GM18867 (cell line): ENCODE data around the gene HES5.

Source experiments
- ATAC-seq: cut with Tn5 transposase; IDR thresholded peaks from one replicate; pipeline ENCODE4 v1.9.1; 2021; ENCODE audit warnings: mild to moderate bottlenecking, moderate library complexity; ENCODE audit not compliant: unreplicated experiment

The HES5 gene

DNA sequence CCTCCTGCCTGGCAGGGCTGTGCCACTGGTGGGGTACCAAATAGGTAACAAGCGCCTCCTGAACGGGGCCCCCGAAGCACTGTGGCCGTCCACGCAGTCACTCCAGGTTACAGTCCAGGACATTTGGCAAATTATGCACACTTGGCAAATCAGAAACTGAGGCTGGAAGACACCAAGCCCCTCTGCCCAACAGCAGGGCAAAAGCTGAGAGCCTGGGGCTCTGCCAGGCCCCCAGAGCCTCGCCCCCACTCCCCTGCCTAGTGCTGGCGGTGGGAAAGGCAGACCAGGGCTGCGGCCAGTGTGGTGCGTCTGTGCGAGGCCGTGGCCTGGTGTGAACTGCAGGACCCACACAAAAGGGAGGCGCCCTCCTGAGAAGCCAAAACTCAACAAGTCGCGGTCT is 13.1 kb downstream of the HES5 start:
- no peak for ATAC-seq

DNA sequence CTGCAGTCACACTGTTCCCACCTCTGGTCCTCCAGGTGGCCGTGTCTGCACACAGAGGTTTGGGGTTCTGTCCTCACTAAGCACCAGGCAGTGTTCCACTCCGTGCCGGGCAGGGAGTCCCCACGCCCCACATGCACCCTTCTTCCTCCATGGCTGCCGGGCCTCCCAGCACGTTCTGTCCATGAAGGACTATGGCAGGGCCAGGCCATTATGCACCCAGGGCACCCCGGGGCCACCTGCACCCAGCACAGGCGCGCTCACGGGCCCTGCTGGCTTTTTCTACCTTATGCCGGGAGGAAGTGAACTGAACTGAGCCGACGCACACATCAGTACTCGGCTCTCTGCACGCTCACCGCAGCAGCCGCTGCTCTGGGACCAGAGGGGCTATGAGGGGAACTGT is 13.9 kb downstream of the HES5 start:
- ATAC-seq = no peak

DNA sequence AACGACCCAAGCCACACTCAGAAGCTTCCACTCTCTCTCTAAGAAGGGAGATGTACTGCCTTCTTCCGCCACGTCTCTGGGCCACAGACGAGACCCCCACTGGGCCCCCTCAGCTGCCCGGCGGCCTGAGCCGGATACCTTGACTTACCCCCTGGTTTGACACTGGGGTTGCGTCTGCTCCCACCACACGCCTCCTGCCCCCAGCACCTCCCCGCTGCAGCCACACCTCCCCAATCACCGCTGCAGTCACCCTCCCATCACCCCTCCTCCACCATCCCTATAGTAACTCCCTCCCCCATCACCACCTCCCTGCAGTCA is 14.3 kb downstream of the HES5 start:
- ATAC-seq = no peak

DNA sequence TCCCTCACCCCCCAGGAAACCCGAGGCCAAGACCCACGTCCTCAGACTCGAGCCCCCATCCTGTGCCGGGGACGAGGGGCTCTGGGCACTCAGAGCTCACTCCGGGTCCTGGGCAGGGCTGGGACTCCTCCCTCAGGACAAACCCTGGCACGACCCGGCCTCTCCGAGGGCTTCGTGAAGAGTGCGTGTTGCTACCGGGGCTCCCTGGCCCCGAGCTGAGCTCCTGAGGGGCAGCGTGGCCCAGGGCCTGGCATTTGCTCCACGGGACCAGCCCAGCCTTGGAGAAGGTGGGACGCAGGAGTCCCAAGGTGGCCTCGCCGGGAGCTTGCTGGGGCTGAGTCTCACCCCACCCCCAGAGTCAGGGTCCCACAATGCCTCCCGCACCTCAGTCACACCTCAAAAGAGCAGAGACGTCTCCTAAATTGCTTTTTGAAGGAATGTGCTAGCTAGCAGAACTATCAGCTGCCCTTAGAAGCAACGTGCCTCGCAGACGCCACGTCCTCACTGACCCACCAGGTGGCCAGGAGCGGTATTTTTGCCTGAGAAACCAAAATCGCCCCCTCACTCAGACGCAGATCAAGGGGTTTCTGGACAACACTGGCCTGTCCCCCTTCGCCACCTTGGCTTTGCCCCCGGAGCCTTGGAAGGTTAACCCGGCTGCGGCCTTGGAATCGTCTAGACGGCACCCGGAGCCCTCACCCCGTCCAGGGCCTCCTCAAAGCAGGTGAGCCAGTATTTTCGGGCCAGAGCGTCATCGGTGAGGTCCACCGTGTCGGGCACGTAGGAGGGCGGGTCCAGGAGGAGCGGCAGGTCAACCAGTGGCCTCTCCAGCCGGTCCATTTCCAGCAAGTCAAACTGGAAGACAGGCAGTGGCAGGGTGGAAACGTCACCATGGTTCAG is 14.9 kb downstream of the HES5 start:
- no peak for ATAC-seq

DNA sequence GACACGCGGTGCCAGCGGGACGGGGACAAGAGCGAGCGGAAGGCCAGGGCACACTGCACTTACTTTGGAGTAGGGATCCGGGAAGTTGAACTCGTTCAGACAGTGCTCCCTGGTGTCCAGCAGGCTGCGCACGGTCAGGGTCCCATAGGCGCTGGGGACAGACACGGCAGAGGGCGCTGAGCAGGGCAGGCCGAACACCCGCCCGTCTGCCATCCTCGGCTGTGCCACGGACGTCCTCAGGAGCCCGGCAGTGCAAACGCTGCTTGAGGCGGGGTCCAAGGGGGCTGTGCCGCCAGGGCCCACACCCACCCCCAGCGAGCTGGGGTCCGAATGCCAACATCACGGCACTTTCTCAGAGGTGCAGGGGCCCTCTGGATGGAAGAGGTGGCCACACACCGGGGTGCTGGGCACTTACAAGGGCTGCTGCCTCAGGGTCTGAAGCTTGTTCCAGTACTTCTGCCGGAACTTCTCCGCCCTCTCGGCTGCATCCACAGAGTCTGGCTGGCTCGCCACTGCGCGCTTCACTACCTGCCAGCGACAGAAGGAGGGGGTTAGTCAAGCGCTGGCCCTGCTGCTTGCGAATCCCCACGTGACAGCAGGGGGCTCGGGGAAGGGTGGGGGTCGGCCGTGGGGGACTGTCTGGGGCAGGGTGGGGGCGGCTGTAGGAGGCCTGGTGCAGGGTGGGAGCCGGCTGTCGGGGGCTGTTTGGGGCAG is 16.0 kb downstream of the HES5 start:
- no peak for ATAC-seq

DNA sequence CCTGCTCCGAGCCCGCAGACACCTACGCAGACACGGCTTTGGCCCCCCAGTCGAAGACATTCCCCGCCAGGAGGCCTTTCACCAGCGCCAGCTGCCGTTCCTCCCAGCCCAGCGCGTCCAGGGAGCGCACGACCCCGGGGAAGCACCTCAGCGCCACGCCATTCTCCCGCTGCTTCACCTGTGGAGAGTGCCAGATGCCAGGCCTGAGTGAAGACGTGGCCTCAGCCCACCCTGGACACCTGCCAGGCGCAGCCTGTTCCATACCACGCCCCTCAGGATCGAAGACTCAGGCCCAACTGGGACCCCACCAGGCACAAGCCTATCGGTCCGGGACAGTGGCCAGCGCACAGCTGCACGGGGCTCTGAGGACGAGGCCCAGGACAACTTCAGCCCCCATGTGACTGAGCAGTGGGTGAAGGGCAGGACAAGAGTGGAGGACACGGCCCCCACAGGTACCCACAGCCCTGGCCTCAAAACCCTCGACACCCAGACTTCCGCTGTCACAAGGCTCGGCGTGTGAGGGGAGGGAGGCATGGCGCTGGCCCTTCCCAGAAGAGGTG is 17.1 kb downstream of the HES5 start:
- no peak for ATAC-seq

DNA sequence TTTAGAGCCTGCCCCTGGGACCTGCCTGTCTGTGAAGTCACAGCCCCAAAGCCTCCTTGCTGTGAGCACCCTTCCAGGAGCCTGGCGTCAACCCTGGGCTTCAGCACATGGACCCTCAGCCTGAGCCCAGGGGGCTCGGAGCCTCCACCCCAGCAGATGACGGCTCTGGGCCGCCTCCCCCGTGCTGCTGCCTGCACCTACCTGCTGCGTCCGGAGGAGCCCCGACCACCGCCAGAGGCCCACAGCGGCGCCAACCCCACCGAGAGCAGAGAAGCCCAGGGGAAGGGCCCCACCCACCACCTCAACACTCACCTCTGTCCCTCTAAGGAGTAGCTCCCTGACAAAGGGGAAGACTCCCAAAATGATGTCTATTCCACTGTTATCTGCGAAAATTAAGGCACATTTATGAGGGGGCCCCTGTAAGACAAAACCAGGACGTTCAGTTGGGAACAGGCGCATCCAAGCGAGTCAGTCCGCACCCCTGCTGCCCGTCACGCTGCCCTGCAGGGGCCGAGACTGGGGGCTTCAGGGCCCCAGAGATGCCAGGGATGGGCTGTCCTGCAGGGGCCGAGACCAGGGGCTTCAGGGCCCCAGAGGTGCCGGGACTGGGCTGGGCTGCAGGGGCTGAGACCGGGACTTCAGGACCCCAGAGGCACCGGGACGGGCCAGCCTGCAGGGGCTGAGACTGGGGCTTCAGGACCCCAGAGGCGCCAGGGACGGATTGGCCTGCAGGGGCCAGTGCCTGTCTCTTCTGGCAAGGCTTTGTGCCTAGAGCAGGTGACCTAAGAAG is 19.5 kb downstream of the HES5 start:
- no peak for ATAC-seq

DNA sequence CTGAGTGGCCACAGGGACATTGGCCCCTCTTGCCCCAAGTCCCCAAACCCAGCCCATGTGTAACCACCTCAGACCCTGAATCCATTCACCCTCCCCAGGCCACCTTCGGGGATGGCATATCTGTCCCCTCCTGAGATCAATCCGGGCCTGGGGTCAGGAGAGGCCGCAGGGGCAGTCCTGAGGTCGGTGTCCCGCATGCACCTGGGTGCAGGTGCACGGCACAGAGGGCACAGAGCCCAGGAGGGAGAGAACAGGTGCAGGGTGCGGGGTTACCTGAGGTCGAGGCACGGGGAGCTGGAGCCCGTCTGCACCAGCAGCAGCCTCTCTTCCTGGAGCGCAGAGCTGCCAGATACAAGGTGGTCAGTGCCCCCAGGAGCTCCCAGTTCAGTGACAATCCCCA is 20.5 kb downstream of the HES5 start:
- no peak for ATAC-seq

DNA sequence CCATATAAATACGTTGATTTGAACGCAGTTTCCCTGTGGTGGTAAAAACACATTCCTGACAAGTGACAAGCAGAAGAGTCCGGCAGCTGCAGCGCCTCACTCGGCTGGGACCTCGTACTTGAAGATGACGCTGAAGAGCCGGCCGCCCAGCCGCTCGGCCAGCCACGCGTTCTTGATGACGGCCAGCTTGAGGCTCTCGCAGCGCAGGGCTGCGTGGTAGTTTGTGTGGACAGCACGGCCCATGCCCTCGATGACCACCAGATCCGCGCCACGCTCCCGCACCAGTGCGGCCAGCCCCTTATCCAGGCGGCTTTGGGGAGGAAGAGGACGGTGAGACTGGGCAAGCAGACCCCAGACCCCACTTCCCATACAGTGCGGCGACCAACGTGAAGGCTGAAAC is 21.3 kb downstream of the HES5 start:
- ATAC-seq = no peak

DNA sequence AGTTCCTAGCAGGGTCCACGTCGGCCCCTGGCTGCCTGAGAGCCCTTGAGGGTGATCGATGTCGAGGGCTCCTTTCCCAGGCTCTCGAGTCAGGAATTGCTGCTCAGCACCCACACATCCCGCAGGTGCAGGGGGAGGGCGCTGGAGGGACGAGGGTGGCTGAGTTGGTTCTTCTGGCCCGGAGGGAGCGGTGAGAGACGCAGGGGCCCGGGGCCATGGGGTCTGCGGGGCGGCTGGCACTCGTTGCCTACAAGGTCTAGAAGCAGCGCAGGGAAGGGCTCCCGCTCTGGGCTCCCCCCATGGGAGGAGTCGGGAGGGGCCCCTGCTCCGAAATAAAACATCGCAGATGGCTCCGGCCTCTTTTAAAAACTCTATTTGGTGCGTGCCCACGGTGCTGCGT is 21.9 kb downstream of the HES5 start:
- ATAC-seq = no peak

DNA sequence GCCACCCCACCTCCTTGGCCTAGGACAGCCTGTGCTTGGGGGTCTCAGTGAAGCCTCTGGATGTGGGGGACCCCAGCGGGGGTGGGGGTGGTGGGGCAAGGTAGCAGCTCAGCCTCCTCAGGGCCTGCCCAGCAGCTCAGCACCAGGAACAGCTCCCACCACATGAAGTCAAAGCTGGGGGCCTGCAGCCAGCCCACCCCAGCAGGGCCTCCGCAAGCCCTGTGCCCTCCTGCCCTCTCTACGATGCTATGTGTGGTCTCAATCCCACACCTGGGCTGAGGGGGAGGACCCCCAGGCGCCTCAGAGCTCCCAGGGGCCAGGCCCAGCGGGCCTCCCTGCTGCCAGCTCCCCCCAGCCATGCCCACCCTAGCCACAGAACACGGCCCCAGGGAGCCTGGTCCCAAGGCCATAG is 22.3 kb downstream of the HES5 start:
- no peak for ATAC-seq

DNA sequence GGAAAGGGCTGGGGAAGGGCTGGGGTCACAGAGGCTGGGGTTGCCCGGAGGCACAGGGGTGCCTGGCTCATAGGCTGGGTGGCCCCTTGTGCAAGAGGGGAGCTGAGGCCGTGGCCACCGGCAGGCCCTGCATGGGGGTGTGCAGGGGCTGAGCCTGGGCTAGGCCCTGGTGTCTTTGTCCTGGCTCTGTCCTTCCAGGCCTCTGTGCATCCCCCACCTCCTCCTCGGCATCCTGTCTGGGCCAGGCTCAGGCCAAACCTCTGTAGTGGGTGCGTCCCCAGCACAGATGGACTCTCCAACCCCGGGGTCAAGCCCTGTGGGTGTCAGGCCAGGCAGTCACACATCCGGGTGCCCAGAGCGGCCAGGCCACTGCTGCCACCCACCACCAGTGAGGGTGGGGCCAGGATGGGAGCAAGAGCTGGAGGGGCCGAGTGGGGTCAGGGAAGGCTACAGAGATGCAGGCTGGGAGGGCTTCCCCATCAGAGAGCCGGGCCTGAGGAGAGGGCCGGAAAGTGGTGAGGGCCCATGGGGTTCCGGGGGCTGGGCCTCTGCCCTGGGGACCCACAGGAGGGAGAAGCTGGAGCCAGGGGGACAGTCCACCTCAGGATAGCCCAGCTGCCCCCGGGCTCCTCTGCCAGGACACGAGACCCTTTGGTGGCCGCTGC is 23.0 kb downstream of the HES5 start:
- ATAC-seq = no peak

DNA sequence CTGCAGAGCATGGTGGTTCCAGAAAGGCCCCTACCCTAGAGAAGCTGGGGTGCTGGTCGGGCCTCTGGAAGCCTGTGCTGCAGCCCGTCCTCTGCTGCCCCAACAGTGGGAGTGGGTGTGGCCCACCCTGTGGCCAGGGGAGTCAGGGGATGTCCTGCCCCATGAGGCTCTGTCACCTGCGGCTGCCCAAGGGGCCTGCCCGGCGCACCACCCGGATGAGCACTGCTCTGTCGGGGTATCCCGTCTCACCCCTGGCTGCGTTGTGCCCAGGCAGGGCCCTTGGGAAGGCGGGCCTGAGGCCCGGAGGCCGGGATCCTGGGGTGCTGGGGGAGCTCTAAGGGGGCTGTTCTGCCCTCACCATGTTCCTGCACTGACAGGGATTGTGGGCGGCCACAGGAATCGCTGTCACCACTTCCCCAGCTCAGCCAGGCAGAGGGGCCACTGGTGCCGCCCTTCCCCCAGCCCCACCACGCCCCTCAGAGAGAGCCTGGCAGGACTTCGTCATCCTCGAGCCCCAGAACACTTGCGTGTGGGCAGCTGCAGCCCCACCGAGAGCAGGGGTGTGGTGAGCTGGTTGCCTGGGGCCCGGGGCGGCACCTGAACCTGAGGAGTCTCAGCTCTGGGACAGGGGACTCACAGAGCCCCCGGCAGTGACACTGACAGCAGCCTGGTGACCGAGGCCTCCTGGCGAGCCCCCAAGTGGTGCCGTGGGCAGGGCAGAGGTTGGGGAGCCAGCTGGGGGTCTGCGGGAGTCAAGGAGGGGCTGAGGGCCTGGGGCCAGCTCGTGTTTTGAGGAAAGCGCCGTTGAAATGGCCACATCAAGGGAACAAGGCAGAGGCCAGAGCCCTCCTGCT is 23.8 kb downstream of the HES5 start:
- no peak for ATAC-seq

DNA sequence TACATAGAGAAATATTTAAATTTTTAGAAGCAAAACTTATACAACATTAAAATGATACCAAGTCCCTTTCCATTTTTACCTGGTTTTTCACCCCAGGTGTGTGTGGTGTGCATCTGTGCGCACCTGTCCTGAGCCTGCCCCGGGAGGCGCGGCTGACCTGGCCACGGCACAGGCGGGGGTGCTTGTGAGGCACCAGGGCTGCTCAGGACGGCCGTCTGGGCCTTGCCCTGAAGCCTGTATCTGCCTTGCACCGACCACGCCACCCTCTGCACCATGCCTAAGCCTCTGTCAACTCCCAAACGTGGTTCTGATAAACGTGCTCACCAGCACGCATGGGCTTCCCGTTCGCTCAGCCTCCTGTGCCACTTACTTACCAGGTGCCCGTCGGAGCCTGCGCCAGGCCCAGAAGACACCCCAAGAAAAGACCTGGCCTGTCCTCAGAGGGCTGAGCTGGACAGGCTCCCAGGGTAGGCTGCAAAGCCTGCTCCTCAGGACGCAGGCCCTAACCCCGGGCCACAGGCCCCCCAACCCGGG is 24.5 kb downstream of the HES5 start:
- no peak for ATAC-seq

DNA sequence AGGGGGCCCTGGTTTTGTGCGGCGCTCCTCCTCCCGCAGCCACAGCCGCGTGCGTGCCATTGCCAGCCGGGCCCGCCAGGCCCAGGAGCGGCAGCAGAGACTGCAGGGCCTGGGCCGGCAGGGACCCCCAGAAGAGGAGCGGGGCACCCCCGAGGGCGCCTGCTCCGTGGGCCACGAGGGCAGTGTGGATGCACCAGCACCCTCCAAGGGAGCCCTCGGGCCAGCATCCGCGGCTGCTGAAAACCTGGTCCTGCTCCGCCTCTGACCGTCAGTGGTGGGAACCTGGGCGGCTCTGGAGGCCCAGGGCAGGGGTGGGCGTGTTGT is 25.2 kb downstream of the HES5 start:
- no peak for ATAC-seq

DNA sequence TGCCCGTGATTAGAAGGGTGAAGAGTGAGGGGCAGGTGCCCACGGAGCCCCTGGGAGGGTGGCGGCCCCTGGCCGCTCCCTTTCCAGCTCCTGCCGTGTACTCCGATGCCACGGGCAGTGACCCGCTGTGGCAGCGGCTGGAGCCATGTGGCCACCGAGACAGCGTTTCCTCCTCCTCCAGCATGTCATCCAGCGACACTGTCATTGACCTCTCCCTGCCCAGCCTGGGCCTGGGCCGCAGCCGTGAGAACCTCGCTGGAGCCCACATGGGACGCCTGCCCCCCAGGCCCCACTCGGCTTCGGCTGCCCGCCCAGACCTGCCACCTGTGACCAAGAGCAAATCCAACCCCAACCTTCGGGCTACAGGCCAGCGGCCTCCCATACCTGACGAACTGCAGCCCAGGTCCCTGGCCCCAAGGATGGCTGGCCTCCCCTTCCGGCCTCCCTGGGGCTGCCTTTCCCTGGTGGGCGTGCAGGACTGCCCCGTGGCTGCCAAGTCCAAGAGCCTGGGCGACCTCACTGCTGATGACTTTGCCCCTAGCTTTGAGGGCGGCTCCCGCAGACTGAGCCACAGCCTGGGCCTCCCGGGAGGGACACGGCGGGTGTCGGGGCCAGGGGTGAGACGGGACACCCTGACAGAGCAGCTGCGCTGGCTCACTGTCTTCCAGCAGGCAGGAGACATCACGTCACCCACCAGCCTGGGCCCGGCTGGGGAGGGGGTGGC is 25.7 kb downstream of the HES5 start:
- ATAC-seq = no peak

DNA sequence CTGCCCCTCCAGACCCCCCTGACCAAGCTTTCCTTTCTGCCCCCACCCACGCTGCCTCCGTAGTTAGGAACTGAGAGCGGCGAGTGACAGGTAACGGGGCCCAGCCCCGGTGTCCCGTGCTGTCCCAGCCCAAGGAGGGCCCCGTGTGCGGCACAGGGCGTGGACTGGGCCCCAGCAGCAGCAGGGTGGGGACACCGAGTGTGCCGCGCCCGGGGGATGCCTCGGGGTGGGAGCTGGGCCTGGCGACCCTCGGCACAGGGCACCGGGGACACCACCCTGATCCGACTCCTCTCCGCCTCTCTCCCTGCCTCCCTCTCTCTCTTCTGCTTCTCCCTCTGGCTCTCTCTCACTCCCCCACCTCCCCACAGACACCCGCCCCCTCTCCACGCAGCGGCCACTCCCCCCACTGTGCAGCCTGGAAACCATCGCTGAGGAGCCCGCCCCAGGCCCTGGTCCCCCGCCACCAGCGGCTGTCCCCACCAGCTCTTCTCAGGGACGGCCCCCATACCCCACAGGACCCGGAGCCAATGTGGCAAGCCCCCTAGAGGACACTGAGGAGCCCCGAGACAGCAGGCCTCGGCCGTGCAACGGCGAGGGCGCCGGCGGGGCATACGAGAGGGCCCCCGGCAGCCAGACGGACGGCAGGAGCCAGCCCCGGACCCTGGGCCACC is 26.4 kb downstream of the HES5 start:
- no peak for ATAC-seq

DNA sequence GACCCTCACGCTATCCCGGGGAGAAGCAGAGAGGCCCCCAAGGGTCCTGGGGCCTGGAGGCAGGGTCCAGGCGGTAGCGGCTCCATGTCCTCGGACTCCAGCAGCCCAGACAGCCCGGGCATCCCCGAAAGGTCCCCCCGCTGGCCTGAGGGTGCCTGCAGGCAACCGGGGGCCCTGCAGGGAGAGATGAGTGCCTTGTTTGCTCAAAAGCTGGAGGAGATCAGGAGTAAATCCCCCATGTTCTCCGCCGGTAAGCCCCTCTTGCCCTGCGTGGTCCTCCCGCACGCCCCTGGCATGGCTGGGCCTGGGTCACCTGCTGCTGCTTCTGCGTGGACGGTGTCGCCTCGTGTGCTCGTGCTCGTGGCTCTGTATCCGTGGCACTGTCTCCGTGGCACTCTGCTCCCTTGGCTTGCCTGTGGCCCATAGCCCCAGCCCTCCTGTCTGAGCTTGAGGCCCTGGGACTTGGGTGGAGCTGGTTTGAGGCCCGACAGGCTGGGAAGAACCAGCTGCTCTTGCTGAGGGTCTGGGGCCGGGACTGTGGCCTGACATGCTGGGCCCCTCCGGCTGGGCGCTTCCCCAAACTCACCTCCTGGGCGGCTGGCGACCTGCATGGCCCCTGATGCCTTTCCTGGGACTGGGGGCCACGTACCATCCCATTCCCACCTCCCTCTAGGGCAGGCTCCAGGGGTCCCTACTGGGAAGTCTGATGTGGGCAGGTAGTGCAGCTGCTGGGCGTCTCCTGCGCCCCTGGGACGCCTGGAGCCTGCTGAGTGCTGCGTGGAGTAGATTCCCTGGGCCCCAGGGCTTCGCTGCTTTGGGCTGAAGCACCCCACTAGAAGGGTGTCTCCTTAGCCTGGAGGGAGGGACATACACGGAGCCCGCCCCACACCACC is 27.2 kb downstream of the HES5 start:
- no peak for ATAC-seq
